Activated CD4-positive, alpha-beta T cell treated with anti-CD3 and anti-CD28 coated beads, Interleukin-2, amount 50 U/mL, for 16 hours (primary cell): ENCODE measurements around the gene WNT7A.
"Not testable (repeated sequence)": the region's sequence is repeated elsewhere in the genome, so short reads cannot be mapped to it uniquely, and the experiment has no call there.

Source experiments
- DNase-seq: peaks from one replicate; pipeline ENCODE4 v3.0.0-alpha.2; 2020

Gene WNT7A

GRCh38 chr3:13865106-13865505 lies 14.8 kb downstream of the WNT7A start:
- DNase-seq, result no peak

GRCh38 chr3:13863965-13864595 lies 15.8 kb downstream of the WNT7A start:
- DNase-seq, result no peak

GRCh38 chr3:13863382-13863952 lies 16.4 kb downstream of the WNT7A start:
- DNase-seq, result no peak

- no peak for DNase-seq
Measured at GRCh38 chr3:13861461-13861860, 18.4 kb downstream of the WNT7A start.

GRCh38 chr3:13860001-13860400 lies 19.9 kb downstream of the WNT7A start:
- DNase-seq, result no peak

GRCh38 chr3:13858768-13859520 lies 20.9 kb downstream of the WNT7A start:
- no peak for DNase-seq

- DNase-seq, result no peak
Measured at GRCh38 chr3:13857702-13858380, 22.0 kb downstream of the WNT7A start.

- not testable (repeated sequence) for DNase-seq
Measured at GRCh38 chr3:13856628-13857027, 23.2 kb downstream of the WNT7A start.

- DNase-seq, result no peak
Measured at GRCh38 chr3:13856006-13856405, 23.9 kb downstream of the WNT7A start.

GRCh38 chr3:13854492-13854891 lies 25.4 kb downstream of the WNT7A start:
- no peak for DNase-seq

- no peak for DNase-seq
Measured at GRCh38 chr3:13853978-13854296, 25.9 kb downstream of the WNT7A start.

- DNase-seq, result no peak
Measured at GRCh38 chr3:13853256-13853977, 26.5 kb downstream of the WNT7A start.

GRCh38 chr3:13852638-13853009 lies 27.2 kb downstream of the WNT7A start:
- DNase-seq, result no peak

GRCh38 chr3:13851997-13852637 lies 27.8 kb downstream of the WNT7A start:
- no peak for DNase-seq

GRCh38 chr3:13851091-13851849 lies 28.6 kb downstream of the WNT7A start:
- no peak for DNase-seq

GRCh38 chr3:13850161-13850945 lies 29.5 kb downstream of the WNT7A start:
- no peak for DNase-seq

- DNase-seq, result no peak
Measured at GRCh38 chr3:13849018-13849417, 30.9 kb downstream of the WNT7A start.

GRCh38 chr3:13846716-13847570 lies 32.9 kb downstream of the WNT7A start:
- DNase-seq, result no peak

- DNase-seq, result no peak
Measured at GRCh38 chr3:13846238-13846637, 33.6 kb downstream of the WNT7A start.

- DNase-seq, result no peak
Measured at GRCh38 chr3:13845806-13846205, 34.1 kb downstream of the WNT7A start.
